ENCODE data around the gene TXNDC11. TPM values are rescaled to one million over a fixed set of nuclear protein-coding genes. Genes with fewer than 3 reads are reported as not detected.

Gene TXNDC11
- polyA plus RNA-seq, 1 donor (not counting 4 experiments of a cell fraction or from before 2014, with no cell fraction given), result 35.9 TPM

DNA sequence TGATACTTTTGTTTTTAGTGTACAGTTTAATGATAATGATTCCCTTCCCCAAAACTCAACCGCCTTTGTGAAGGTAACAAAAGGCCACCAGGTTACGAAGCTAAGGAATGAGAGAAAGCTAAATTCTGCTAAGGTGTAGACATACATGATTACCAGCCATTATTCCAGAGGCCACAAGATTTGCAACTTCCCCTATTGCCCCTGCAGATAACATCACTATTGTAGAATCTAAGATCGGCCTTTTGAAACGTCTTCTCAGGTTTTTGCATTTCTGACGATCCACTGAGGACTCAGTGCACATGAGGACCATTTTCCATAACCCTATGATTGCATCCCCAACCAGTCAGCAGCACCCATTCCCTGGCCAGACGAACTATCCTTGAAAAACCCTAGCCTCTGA, 108.3 kb downstream of the TXNDC11 start:
- no peak for FAIRE-seq
- Histone ChIP-seq H3K4me1 (ENCODE audit: control insufficient read depth, extremely low read depth, insufficient read depth, low read length) (peaks cover 12% of the 10 kb centered on the region), H2AFZ (ENCODE audit: control insufficient read depth, low read length) (no peak overlapping the region), H3K27me3 (ENCODE audit: control insufficient read depth, extremely low read depth, insufficient read depth, low read length) (no peaks in the 10 kb centered on the region), H4K20me1 (ENCODE audit: control insufficient read depth, extremely low read depth, insufficient read depth, low read length) (no peaks in the 10 kb centered on the region), H3K36me3 (ENCODE audit: control insufficient read depth in 2 of 2, extremely low read depth in 1 of 2, insufficient read depth in 2 of 2, low read length in 2 of 2) (no peaks in the 10 kb centered on the region), H3K4me3 (ENCODE audit: control insufficient read depth in 2 of 3, extremely low read depth in 1 of 3, insufficient read depth in 2 of 3, low read depth in 1 of 3, low read length in 3 of 3) (no peak overlapping the region), H3K9me1 (ENCODE audit: control insufficient read depth, extremely low read depth, insufficient read depth, low read length) (no peaks in the 10 kb centered on the region), H3K4me2 (ENCODE audit: control insufficient read depth, extremely low read depth, insufficient read depth, low read depth, low read length) (no peak overlapping the region), H3K27ac (ENCODE audit: control insufficient read depth, insufficient read depth, low read length) (no peak overlapping the region), H3K9ac (ENCODE audit: control insufficient read depth, extremely low read depth, insufficient read depth, low read length) (no peak overlapping the region), H3K9me3 (ENCODE audit: control insufficient read depth, low read depth, low read length) (no peaks in the 10 kb centered on the region), H3K79me2 (ENCODE audit: control insufficient read depth, insufficient read depth, low read length) (no peaks in the 10 kb centered on the region)
- DNase-seq (ENCODE audit: low read depth, low spot score), result no peak
- dilution Hi-C loops (cut with MboI; ENCODE audit: extremely low pct_ligation_motif_present, low sequenced_read_pairs), result no loop called here
- TF ChIP-seq, protein P1, sequence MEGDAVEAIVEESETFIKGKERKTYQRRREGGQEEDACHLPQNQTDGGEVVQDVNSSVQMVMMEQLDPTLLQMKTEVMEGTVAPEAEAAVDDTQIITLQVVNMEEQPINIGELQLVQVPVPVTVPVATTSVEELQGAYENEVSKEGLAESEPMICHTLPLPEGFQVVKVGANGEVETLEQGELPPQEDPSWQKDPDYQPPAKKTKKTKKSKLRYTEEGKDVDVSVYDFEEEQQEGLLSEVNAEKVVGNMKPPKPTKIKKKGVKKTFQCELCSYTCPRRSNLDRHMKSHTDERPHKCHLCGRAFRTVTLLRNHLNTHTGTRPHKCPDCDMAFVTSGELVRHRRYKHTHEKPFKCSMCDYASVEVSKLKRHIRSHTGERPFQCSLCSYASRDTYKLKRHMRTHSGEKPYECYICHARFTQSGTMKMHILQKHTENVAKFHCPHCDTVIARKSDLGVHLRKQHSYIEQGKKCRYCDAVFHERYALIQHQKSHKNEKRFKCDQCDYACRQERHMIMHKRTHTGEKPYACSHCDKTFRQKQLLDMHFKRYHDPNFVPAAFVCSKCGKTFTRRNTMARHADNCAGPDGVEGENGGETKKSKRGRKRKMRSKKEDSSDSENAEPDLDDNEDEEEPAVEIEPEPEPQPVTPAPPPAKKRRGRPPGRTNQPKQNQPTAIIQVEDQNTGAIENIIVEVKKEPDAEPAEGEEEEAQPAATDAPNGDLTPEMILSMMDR (optimal IDR thresholded peaks at IDR 0.05 in 1 of 3, IDR thresholded peaks at IDR 0.05 in 1 of 3, conservative IDR thresholded peaks at IDR 0.05 in 1 of 3; ENCODE audit: extremely low read depth in 1 of 3, insufficient read depth in 2 of 3, low read length in 3 of 3), result no peak
- TF ChIP-seq EZH2 (IDR thresholded peaks at IDR 0.05; ENCODE audit: low read length), result no peak

GRCh38 chr16:11633113-11633512, 109.5 kb downstream of the TXNDC11 start:
- no peaks in the 10 kb centered on the region for H3K79me2 ChIP-seq (ENCODE audit: control insufficient read depth, insufficient read depth, low read length)
- no peaks in the 10 kb centered on the region for H3K9me3 ChIP-seq (ENCODE audit: control insufficient read depth, low read depth, low read length)
- H3K9ac ChIP-seq (ENCODE audit: control insufficient read depth, extremely low read depth, insufficient read depth, low read length), result no peak overlapping the region
- no peak overlapping the region for H2AFZ ChIP-seq (ENCODE audit: control insufficient read depth, low read length)
- H3K27ac ChIP-seq (ENCODE audit: control insufficient read depth, insufficient read depth, low read length), result no peak overlapping the region
- dilution Hi-C loops (cut with MboI; ENCODE audit: extremely low pct_ligation_motif_present, low sequenced_read_pairs), result no loop called here
- no peak overlapping the region for H3K4me3 ChIP-seq (ENCODE audit: control insufficient read depth in 2 of 3, extremely low read depth in 1 of 3, insufficient read depth in 2 of 3, low read depth in 1 of 3, low read length in 3 of 3)
- no peak for DNase-seq (ENCODE audit: low read depth, low spot score)
- no peaks in the 10 kb centered on the region for H3K27me3 ChIP-seq (ENCODE audit: control insufficient read depth, extremely low read depth, insufficient read depth, low read length)
- H3K4me2 ChIP-seq (ENCODE audit: control insufficient read depth, extremely low read depth, insufficient read depth, low read depth, low read length), result no peak overlapping the region
- TF ChIP-seq, protein P1 (optimal IDR thresholded peaks at IDR 0.05 in 1 of 3, IDR thresholded peaks at IDR 0.05 in 1 of 3, conservative IDR thresholded peaks at IDR 0.05 in 1 of 3; ENCODE audit: extremely low read depth in 1 of 3, insufficient read depth in 2 of 3, low read length in 3 of 3), result no peak
- TF ChIP-seq EZH2 (IDR thresholded peaks at IDR 0.05; ENCODE audit: low read length), result no peak
- no peaks in the 10 kb centered on the region for H3K9me1 ChIP-seq (ENCODE audit: control insufficient read depth, extremely low read depth, insufficient read depth, low read length)
- no peaks in the 10 kb centered on the region for H3K36me3 ChIP-seq (ENCODE audit: control insufficient read depth in 2 of 2, extremely low read depth in 1 of 2, insufficient read depth in 2 of 2, low read length in 2 of 2)
- H4K20me1 ChIP-seq (ENCODE audit: control insufficient read depth, extremely low read depth, insufficient read depth, low read length), result no peaks in the 10 kb centered on the region
- peaks cover 23% of the 10 kb centered on the region for H3K4me1 ChIP-seq (ENCODE audit: control insufficient read depth, extremely low read depth, insufficient read depth, low read length)
- FAIRE-seq, result no peak
